Ovary (tissue), 9 donors: Measurements from ENCODE around the gene POLR1F. TPM values are rescaled to one million over a fixed set of nuclear protein-coding genes. Genes with fewer than 3 reads are reported as not detected.

Experiments
- DNase-seq, 5 donors: peaks; one replicate each; pipeline ENCODE4 v3.0.0-alpha.2; 2019 to 2020
- H3K27ac ChIP-seq, 2 donors: fragments of 200-600 bp; one replicate each; pipeline versions ENCODE4 v1.5.1 to v1.8.0; 2019 to 2022
- H3K27me3 ChIP-seq: fragments of 200-600 bp; one replicate; pipeline ENCODE4 v1.8.0; 2022
- H3K36me3 ChIP-seq: fragments of 200-600 bp; sonication (generic); one replicate; pipeline ENCODE4 v1.5.1; 2019
- H3K4me1 ChIP-seq: one replicate; pipeline ENCODE4 v1.8.1; 2013; ENCODE audit warnings: mild to moderate bottlenecking, moderate library complexity; ENCODE audit not compliant: insufficient read depth
- H3K4me3 ChIP-seq: fragments of 200-600 bp; sonication (generic); one replicate; pipeline ENCODE4 v1.5.1; 2017
- H3K9me3 ChIP-seq, 2 donors: fragments of 200-600 bp in 1 of 2; sonication (generic) in 1 of 2; one replicate each; pipeline versions ENCODE4 v1.5.1 to v1.8.1; 2013 to 2019; ENCODE audit warnings: mild to moderate bottlenecking in 1 of 2, moderate library complexity in 1 of 2
- CTCF ChIP-seq, 3 donors: fragments of 450-650 bp in 2 of 3; fragments of 200-600 bp in 1 of 3; IDR thresholded peaks; one replicate each; pipeline versions ENCODE4 v1.5.1 to v1.8.0; 2016 to 2022; ENCODE audit warnings: antibody characterized with exemption in 3 of 3, mild to moderate bottlenecking in 1 of 3
- EP300 ChIP-seq: sonication (generic); formaldehyde crosslinking; IDR thresholded peaks from one replicate; pipeline ENCODE4 v1.6.1; 2017; ENCODE audit warnings: antibody characterized with exemption
- POLR2A ChIP-seq: fragments of 450-650 bp; IDR thresholded peaks from one replicate; pipeline ENCODE4 v1.6.1; 2017; ENCODE audit warnings: antibody characterized with exemption, mild to moderate bottlenecking, moderate library complexity
- WGBS, 3 donors: extraction: QIAGEN DNeasy Blood & Tissue Kit in 1 of 3; methylation state at CpG; one replicate each; pipeline versions ENCODE4 v1.1.5 to v1.1.7; 2013 to 2017; 5-methylcytosine and 5-hydroxymethylcytosine counted together
- intact Hi-C, 4 donors: fragments of 100-400 bp; cut with DNase I; formaldehyde crosslinking; loops; one replicate each; pipeline versions ENCODE4 v1.11.0 to v1.15.1; 2022 to 2023
- microRNA-seq, 3 donors: library from miRNA; unstranded; fragments of <30 nt; microRNA quantifications; one replicate each; pipeline versions ENCODE4 to v1.2.0, GENCODE V29; 2019 to 2020
- polyA plus RNA-seq, 2 donors: library from polyadenylated mRNA; stranded (reverse); fragments of 200-250 nt in 1 of 2; fragments of 350-450 nt in 1 of 2; fragmentation: Illumina TruSeq in 1 of 2; extraction: RNeasy Lipid Tissue Mini Kit (QIAGEN cat#74804) in 1 of 2; gene quantifications; one replicate each; pipeline ENCODE4 v1.2.3, GENCODE V29; 2013 to 2014
- small RNA-seq: library from RNA; depleted of rRNA; stranded (forward); fragments of <200 nt; gene quantifications from one replicate; pipeline ENCODE3, GENCODE V24; 2016
- total RNA-seq, 7 donors: library from RNA; depleted of rRNA in 2 of 7; stranded (reverse); fragments of >200 nt in 2 of 7; fragmentation: NEBNext Ultra II Directional in 3 of 7; extraction: Animal tissue kit (Norgen Biotek cat#: 25700) in 3 of 7; gene quantifications; one replicate each; pipeline versions ENCODE4 v1.1.0 to v1.2.4, GENCODE V29; 2016 to 2023
- donor health status: DM: no; HTN: no; CAD: no; lungs with moderate emphysema.
- donor health status: DM: no; HTN: no; CAD: no.
- donor health status: Bipolar disorder and iron deficiency.
- donor health status: DM: yes; HTN: yes; CAD: no.
- donor health status: DM: no; HTN: no; CAD: no.
- donor health status: DM: yes; HTN: yes; CAD: no.

POLR1F gene
- total and polyA plus RNA-seq, 9 donors = 5.9 to 23.5 (median 14.0) TPM

- DNase-seq = no peak
- Histone ChIP-seq H3K36me3 (no peaks in the 10 kb centered on the region), H3K4me1 (no peaks in the 10 kb centered on the region), H3K9me3 (no peaks in the 10 kb centered on the region), H3K27me3 (no peaks in the 10 kb centered on the region), H3K4me3 (no peak overlapping the region), H3K27ac (no peak overlapping the region)
- WGBS, 3 donors = 40 to 51% (median 50%) methylated on average over 4 of the region's 4 CpGs
- intact Hi-C loops = no loop called here
- TF ChIP-seq POLR2A = no peak
- no peak for TF ChIP-seq EP300
- no peak for TF ChIP-seq CTCF (IDR thresholded peaks at IDR 0.05)
Measured at GRCh38 chr7:19663816-19664462, 44.9 kb downstream of the POLR1F start.

DNA sequence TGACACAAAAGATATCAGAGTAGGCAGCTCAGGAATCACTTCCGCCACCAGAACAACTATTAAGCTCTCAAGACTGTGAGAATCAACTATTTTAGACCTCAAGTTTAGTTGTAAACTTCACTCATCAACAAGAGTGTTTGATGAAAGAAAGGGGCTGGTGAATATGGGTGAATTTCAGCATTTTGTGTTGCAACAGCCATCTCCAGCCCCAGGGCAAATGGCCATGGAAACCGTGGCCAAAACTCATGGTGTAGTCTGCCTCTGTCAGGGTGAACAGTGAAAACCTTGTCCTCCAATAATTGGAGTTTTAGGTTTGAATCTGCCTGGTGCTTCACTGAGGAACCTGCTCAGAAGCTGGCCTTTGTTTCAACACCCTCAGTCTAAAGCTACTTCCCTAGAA lies 60.0 kb downstream of the POLR1F start:
- Histone ChIP-seq H3K27me3 (no peaks in the 10 kb centered on the region), H3K9me3 (no peaks in the 10 kb centered on the region), H3K36me3 (no peaks in the 10 kb centered on the region), H3K4me1 (no peaks in the 10 kb centered on the region), H3K4me3 (no peak overlapping the region), H3K27ac (no peak overlapping the region)
- no peak for DNase-seq
- intact Hi-C loops = no loop called here
- TF ChIP-seq EP300 (no peak), CTCF (IDR thresholded peaks at IDR 0.05) (no peak), POLR2A (no peak)
- WGBS, 3 donors = 67 to 71% (median 70%) methylated on average over 2 of the region's 2 CpGs

Small RNA genes lying within 50 kb of the gene (microRNA-seq; reads per million reads assigned to microRNA genes)
- 0 to 0.38 (median 0.16) reads per million in 3 donors for gene MIR3146

Small RNA genes lying within 50 kb of the gene (small RNA-seq; reads per million reads assigned to genes)
- not detected for gene MIR3146

Other genes starting within 250 kb of the POLR1F start
- gene TMEM196, start 64.6 kb upstream of the POLR1F start, total RNA-seq = not detected
- under 1 TPM in 1 of 2 donors, not detected in 1; 0.02 TPM for gene TMEM196, start 64.6 kb upstream of the POLR1F start, polyA plus RNA-seq